DND-41 (cell line): Measurements from ENCODE around the gene FSD1L.

Experiments
- ATAC-seq: fragments of 200-7000 bp; cut with Tn5 transposase; 3 replicates; pipeline ENCODE4 v1.9.1; 2021; ENCODE audit warnings: low read depth; ENCODE audit not compliant: insufficient read depth
- DNase-seq: peaks from one replicate; pipeline ENCODE4 v3.0.0-alpha.2; 2020
- H2AFZ ChIP-seq: 2 replicates; pipeline ENCODE4 v1.6.0; 2012; ENCODE audit warnings: low read depth, low read length
- H3K27ac ChIP-seq: 2 replicates; pipeline ENCODE4 v1.5.1; 2012; ENCODE audit warnings: low read length, inconsistent platforms
- H3K27me3 ChIP-seq: fragments of 200-600 bp; sonication (generic); 2 replicates; pipeline ENCODE4 v1.6.0; 2012; ENCODE audit warnings: low read length, mild to moderate bottlenecking, inconsistent platforms; ENCODE audit not compliant: insufficient read depth, poor library complexity
- H3K36me3 ChIP-seq: 2 replicates; pipeline ENCODE4 v1.5.1; 2012; ENCODE audit warnings: low read length, inconsistent platforms; ENCODE audit not compliant: insufficient read depth
- H3K4me1 ChIP-seq: 2 replicates; pipeline ENCODE4 v1.5.1; 2012; ENCODE audit warnings: mild to moderate bottlenecking, low read length; ENCODE audit not compliant: insufficient read depth
- H3K4me2 ChIP-seq: 2 replicates; pipeline ENCODE4 v1.6.0; 2012; ENCODE audit warnings: mild to moderate bottlenecking, moderate library complexity, low read length, inconsistent platforms; ENCODE audit not compliant: insufficient read depth
- H3K4me3 ChIP-seq, 2 experiments: fragments of 200-600 bp in 1 of 2; shearing (Covaris generic) in 1 of 2; 2 replicates each; pipeline ENCODE4 v1.5.1; 2012 to 2016; ENCODE audit warnings: inconsistent platforms in 2 of 2, low read length in 2 of 2, mild to moderate bottlenecking in 2 of 2, low read depth in 1 of 2, moderate library complexity in 1 of 2
- H3K79me2 ChIP-seq: 2 replicates; pipeline ENCODE4 v1.6.0; 2012; ENCODE audit warnings: low read length, inconsistent platforms; ENCODE audit not compliant: insufficient read depth
- H3K9ac ChIP-seq: 2 replicates; pipeline ENCODE4 v1.6.0; 2012; ENCODE audit warnings: low read depth, mild to moderate bottlenecking, inconsistent platforms, low read length, moderate library complexity
- H3K9me3 ChIP-seq: 2 replicates; pipeline ENCODE4 v1.5.1; 2012; ENCODE audit warnings: low read length, moderate library complexity, mild to moderate bottlenecking, inconsistent platforms; ENCODE audit not compliant: insufficient read depth, severe bottlenecking
- H4K20me1 ChIP-seq: 2 replicates; pipeline ENCODE4 v1.6.0; 2012; ENCODE audit warnings: low read length; ENCODE audit not compliant: insufficient read depth
- EZH2 ChIP-seq: IDR thresholded peaks from 3 replicates; pipeline ENCODE4 v1.6.1; 2012; ENCODE audit warnings: borderline replicate concordance, low read depth, mild to moderate bottlenecking, moderate library complexity, low read length, inconsistent platforms; ENCODE audit not compliant: severe bottlenecking
- TF ChIP-seq, protein P1 (sequence below): IDR thresholded peaks from 2 replicates; pipeline ENCODE4 v1.5.1; 2012; ENCODE audit warnings: borderline replicate concordance, low read length, moderate library complexity, mild to moderate bottlenecking; ENCODE audit not compliant: poor library complexity, severe bottlenecking; ENCODE audit errors: extremely low read depth

Gene FSD1L

GRCh38 chr9:105413525-105413924, 34.3 kb upstream of the FSD1L start:
- H4K20me1 ChIP-seq: no peaks in the 10 kb centered on the region
- H3K79me2 ChIP-seq: no peaks in the 10 kb centered on the region
- H3K9me3 ChIP-seq: peaks cover 11% of the 10 kb centered on the region
- no peak overlapping the region for H2AFZ ChIP-seq
- H3K4me2 ChIP-seq: no peak overlapping the region
- no peak overlapping the region for H3K4me3 ChIP-seq
- ATAC-seq: no peak
- H3K27ac ChIP-seq: no peak overlapping the region
- H3K9ac ChIP-seq: no peak overlapping the region
- H3K27me3 ChIP-seq: no peaks in the 10 kb centered on the region
- TF ChIP-seq, protein P1, sequence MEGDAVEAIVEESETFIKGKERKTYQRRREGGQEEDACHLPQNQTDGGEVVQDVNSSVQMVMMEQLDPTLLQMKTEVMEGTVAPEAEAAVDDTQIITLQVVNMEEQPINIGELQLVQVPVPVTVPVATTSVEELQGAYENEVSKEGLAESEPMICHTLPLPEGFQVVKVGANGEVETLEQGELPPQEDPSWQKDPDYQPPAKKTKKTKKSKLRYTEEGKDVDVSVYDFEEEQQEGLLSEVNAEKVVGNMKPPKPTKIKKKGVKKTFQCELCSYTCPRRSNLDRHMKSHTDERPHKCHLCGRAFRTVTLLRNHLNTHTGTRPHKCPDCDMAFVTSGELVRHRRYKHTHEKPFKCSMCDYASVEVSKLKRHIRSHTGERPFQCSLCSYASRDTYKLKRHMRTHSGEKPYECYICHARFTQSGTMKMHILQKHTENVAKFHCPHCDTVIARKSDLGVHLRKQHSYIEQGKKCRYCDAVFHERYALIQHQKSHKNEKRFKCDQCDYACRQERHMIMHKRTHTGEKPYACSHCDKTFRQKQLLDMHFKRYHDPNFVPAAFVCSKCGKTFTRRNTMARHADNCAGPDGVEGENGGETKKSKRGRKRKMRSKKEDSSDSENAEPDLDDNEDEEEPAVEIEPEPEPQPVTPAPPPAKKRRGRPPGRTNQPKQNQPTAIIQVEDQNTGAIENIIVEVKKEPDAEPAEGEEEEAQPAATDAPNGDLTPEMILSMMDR: peak; percentile 18
- no peak for TF ChIP-seq EZH2
- no peak for DNase-seq
- peaks cover 15% of the 10 kb centered on the region for H3K4me1 ChIP-seq
- H3K36me3 ChIP-seq: no peaks in the 10 kb centered on the region

GRCh38 chr9:105414947-105415661, 32.7 kb upstream of the FSD1L start:
- Histone ChIP-seq H2AFZ (no peak overlapping the region), H3K36me3 (no peaks in the 10 kb centered on the region), H3K4me2 (peak overlapping the region; percentile 7; the same call in 1 of the 2 replicates), H3K27ac (no peak overlapping the region), H3K27me3 (peaks cover 2% of the 10 kb centered on the region), H3K9me3 (peaks cover 11% of the 10 kb centered on the region), H4K20me1 (no peaks in the 10 kb centered on the region), H3K4me1 (peaks cover 15% of the 10 kb centered on the region), H3K9ac (no peak overlapping the region), H3K79me2 (no peaks in the 10 kb centered on the region), H3K4me3 (no peak overlapping the region)
- TF ChIP-seq, protein P1: peak; percentile 86
- no peak for TF ChIP-seq EZH2
- DNase-seq (peak; percentile 61), ATAC-seq (peak; percentile 95)

GRCh38 chr9:105415662-105415980, 32.2 kb upstream of the FSD1L start:
- H3K27me3 ChIP-seq: peaks cover 2% of the 10 kb centered on the region
- H3K4me1 ChIP-seq: peaks cover 15% of the 10 kb centered on the region
- DNase-seq (no peak), ATAC-seq (no peak)
- H4K20me1 ChIP-seq: no peaks in the 10 kb centered on the region
- no peak overlapping the region for H2AFZ ChIP-seq
- H3K27ac ChIP-seq: no peak overlapping the region
- TF ChIP-seq, protein P1: no peak
- TF ChIP-seq EZH2: no peak
- H3K4me2 ChIP-seq: no peak overlapping the region
- H3K9ac ChIP-seq: no peak overlapping the region
- H3K36me3 ChIP-seq: no peaks in the 10 kb centered on the region
- peaks cover 11% of the 10 kb centered on the region for H3K9me3 ChIP-seq
- no peaks in the 10 kb centered on the region for H3K79me2 ChIP-seq
- H3K4me3 ChIP-seq: no peak overlapping the region
